Measurements from ENCODE around the gene KCNQ5. TPM values are rescaled to one million over a fixed set of nuclear protein-coding genes. Genes with fewer than 3 reads are reported as not detected.
A peak's percentile ranks its signal among the peaks of the same experiment; 100 is the strongest.

KCNQ5 gene
- total RNA-seq, 6 donors from 2014 or later = 0.30 to 3.1 (median 0.32) TPM

GRCh38 chr6:72784581-72784980 is 162.7 kb downstream of the KCNQ5 start:
- Histone ChIP-seq H3K27ac (no peak overlapping the region), H3K4me1 (peaks cover 0 to 8% (median 0%) of the 10 kb centered on the region in 4 donors), H3K9me3 (no peaks in the 10 kb centered on the region), H3K4me3 (no peak overlapping the region), H3K36me3 (no peaks in the 10 kb centered on the region), H3K27me3 (no peaks in the 10 kb centered on the region)
- TF ChIP-seq POLR2AphosphoS5 (IDR thresholded peaks at IDR 0.05) (no peak), CTCF (IDR thresholded peaks at IDR 0.05) (no peak), POLR2A (IDR thresholded peaks at IDR 0.05) (no peak), EP300 (IDR thresholded peaks at IDR 0.05) (no peak)
- DNase-seq = no peak
- ATAC-seq (ENCODE audit: low FRiP score in 2 of 2) = no peak
- 80 to 86% methylated on average over 3 of the region's 3 CpGs for WGBS, 2 donors

GRCh38 chr6:72787391-72788031 is 165.6 kb downstream of the KCNQ5 start:
- ATAC-seq (ENCODE audit: low FRiP score in 2 of 2) = peak in 1 of 2 donors; percentile 39
- Histone ChIP-seq H3K27ac (no peak overlapping the region), H3K36me3 (no peaks in the 10 kb centered on the region), H3K27me3 (no peaks in the 10 kb centered on the region), H3K9me3 (no peaks in the 10 kb centered on the region), H3K4me1 (peaks cover 0 to 8% (median 0%) of the 10 kb centered on the region in 4 donors), H3K4me3 (no peak overlapping the region)
- TF ChIP-seq CTCF (IDR thresholded peaks at IDR 0.05) (no peak), EP300 (IDR thresholded peaks at IDR 0.05) (no peak), POLR2AphosphoS5 (IDR thresholded peaks at IDR 0.05) (no peak), POLR2A (IDR thresholded peaks at IDR 0.05) (no peak)
- peak in 1 of 2 donors; percentile 44 for DNase-seq
- WGBS, 2 donors = 35 to 40% methylated on average over 2 of the region's 2 CpGs

- ATAC-seq (ENCODE audit: low FRiP score in 2 of 2) (no peak), DNase-seq (no peak)
- Histone ChIP-seq H3K27me3 (no peaks in the 10 kb centered on the region), H3K4me1 (peaks cover 0 to 8% (median 0%) of the 10 kb centered on the region in 4 donors), H3K27ac (no peak overlapping the region), H3K4me3 (no peak overlapping the region), H3K9me3 (no peaks in the 10 kb centered on the region), H3K36me3 (no peaks in the 10 kb centered on the region)
- WGBS, 2 donors = 54 to 67% methylated on average over 1 of the region's 1 CpG
- TF ChIP-seq CTCF (IDR thresholded peaks at IDR 0.05) = no peak
- TF ChIP-seq EP300 (IDR thresholded peaks at IDR 0.05) = no peak
- no peak for TF ChIP-seq POLR2AphosphoS5 (IDR thresholded peaks at IDR 0.05)
Measured at GRCh38 chr6:72788188-72788587, 166.3 kb downstream of the KCNQ5 start.

GRCh38 chr6:72789145-72789544 is 167.3 kb downstream of the KCNQ5 start:
- no peak for ATAC-seq (ENCODE audit: low FRiP score in 2 of 2)

More at GRCh38 chr6:72789145-72789544, 167.3 kb downstream of the KCNQ5 start:
- no peaks in the 10 kb centered on the region for H3K36me3 ChIP-seq
- peaks cover 0 to 8% (median 0%) of the 10 kb centered on the region in 4 donors for H3K4me1 ChIP-seq
- WGBS, 2 donors = 90 to 91% methylated on average over 3 to 4 of the region's 4 CpGs
- no peaks in the 10 kb centered on the region for H3K9me3 ChIP-seq
- no peak overlapping the region for H3K4me3 ChIP-seq
- no peak overlapping the region for H3K27ac ChIP-seq
- no peaks in the 10 kb centered on the region for H3K27me3 ChIP-seq
- no peak for DNase-seq
- TF ChIP-seq EP300 (IDR thresholded peaks at IDR 0.05) (no peak), CTCF (IDR thresholded peaks at IDR 0.05) (no peak), POLR2AphosphoS5 (IDR thresholded peaks at IDR 0.05) (no peak), POLR2A (IDR thresholded peaks at IDR 0.05) (no peak)
